Nucleus accumbens (tissue), 56 donors: Measurements from ENCODE around the gene RAB12.
"Not testable (repeated sequence)": the region's sequence is repeated elsewhere in the genome, so short reads cannot be mapped to it uniquely, and the experiment has no call there.

Experiments
- DNase-seq, 56 donors: peaks; one replicate each; lab custom pipeline; 2025; lab: John Stamatoyannopoulos, UW

The RAB12 gene

DNA sequence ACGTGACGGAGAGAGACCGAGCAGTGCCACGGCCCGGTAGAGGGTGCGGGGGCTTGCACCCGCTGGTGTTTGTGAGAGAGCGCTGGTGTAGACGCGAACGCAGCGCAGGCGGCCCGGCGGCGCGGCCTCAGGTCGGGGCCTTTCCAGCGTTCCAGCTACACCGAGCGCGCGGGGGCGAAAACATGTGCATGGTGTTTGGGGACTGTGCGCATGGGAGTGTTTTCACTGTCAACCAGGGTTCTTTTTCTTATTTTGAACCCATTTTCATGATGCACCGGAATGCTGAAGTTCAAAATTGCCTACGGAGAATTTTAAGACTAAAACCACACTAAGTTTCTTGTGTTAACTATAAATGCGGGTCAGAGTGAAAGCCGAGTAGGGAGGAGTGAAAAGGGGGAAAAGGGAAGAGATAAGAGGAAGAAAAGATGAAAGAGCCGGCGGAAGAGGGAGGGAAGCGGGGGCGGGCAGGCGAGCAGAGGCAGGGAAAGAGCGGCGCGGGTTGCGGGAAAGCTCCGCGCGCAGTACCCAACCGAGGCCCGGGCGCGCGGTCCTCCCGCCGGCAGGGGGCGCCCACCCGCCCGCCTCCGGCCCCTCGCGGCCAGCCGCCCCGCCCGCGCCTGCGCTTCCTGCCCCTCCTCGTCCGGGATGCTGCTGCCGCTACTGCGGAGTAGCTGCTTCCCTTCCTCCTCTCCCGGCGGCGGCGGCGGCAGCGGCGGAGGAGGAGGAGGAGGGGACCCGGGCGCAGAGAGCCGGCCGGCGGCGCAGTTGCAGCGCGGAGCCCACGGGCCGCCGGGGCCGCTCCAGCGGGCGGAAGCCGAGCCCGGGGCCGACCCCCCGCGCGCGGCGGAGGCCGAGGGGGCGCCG, at the start of gene RAB12:
RAB12 (plus strand) TSS at position 643 of the 864 bp plus-strand sequence; CDS start at position 646, 3 bp downstream.
- peak in 54 of 56 donors; percentile 34 to 89 (median 74) for DNase-seq

GRCh38 chr18:8559612-8560186, 49.5 kb upstream of the RAB12 start:
- DNase-seq, result no peak

DNA sequence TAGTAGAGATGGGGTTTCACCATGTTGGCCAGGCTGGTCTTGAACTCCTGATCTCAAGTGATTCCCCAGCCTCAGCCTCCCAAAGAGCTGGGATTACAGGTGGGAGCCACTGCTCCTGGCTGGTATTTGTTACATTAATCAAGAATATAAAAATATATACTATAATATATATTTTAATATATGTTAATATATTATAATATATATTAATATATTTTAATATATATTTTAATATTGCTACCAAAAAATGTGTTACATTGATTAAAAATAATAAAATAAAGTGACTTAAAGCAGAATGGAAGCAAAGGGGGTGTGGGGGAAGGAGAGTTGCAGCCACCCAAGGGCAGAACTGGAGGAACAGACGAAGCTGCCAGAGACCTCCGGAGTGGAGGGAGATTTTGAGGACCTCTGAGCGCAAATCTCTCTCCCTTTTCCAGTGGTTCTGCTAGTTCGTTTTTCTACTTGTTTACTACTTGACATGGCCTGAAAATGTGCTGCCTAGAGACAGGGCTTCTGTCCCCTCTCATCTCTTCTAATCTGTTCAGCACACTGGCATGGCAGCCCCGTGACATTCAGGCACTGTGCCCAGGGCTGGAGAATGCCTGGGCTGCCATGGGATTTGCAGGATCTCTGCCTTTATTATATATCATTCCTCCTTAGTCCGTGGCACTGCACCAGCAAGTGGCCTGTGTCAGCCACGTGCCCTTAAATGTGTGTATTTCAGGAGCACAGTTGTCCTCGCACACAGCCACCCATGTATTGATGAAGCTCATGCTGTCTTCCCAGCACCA, 47.9 kb upstream of the RAB12 start:
- DNase-seq, result no peak

- no peak for DNase-seq
Observed at GRCh38 chr18:8562070-8562469, 47.2 kb upstream of the RAB12 start.

GRCh38 chr18:8562919-8563318, 46.3 kb upstream of the RAB12 start:
- DNase-seq, result no peak

DNA sequence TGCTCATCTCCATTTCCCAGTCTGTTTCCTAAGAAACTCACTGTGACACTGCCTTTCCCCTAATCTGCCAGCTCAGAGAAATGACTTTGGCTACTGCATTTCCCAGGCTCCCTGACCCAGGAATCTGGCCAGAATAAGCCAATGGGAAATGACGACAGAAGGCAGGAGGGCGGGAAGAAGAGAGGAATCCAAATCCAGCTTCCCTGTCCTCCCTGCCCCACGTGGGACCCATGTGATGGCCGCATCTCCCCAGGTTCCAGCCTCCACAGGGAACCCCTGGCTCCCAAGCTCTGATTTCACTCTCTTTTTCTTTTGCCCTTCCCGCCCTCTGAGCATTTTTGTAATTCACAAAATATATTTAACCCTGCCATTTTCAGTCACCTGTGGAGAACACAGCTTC, 37.8 kb upstream of the RAB12 start:
- no peak for DNase-seq

DNA sequence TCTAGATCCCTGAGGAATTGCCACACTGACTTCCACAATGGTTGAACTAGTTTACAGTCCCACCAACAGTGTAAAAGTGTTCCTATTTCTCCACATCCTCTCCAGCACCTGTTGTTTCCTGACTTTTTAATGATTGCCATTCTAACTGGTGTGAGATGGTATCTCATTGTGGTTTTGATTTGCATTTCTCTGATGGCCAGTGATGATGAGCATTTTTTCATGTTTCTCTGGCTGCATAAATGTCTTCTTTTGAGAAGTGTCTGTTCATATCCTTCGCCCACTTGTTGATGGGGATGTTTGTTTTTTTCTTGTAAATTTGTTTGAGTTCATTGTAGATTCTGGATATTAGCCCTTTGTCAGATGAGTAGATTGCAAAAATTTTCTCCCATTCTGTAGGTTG, 35.5 kb upstream of the RAB12 start:
- DNase-seq, result not testable (repeated sequence)

GRCh38 chr18:8584798-8585197, 24.4 kb upstream of the RAB12 start:
- no peak for DNase-seq

DNA sequence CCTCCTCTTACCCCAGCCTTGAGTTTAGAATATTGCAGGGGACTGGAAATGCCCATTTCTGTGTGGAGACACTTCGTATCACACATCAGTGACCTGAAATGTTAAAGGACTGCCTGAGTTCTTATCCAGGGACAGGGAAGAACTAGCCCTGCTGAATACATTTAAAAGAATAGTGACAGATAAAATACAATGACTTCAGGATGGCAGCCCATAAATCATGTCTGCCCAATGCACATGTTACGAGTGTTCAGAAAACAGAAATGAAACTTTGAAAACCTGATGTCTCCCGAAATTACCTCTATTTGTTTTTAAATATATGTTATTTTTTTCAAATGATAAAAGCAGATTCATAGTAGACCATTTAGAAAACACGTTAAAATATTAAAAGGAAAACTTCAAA, 22.3 kb upstream of the RAB12 start:
- no peak for DNase-seq

DNA sequence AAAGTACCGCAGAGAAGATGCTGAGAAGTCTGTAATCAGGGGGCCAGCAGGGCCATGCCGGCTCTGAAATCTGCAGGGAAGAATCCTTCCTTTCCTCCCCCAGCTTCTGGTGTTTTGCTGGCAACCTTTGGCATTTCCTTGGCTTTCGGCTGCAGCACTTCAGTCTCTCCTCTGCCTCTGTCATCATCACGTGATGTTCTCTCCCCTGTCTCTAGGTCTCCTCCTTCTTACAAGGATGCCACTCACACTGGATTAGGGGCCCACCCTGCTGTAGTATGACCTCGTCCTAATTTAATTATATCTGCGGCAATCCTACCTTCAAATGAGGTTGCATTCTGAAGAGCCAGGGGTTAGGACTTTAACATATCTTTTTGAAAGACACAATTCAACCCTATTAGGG, 13.8 kb upstream of the RAB12 start:
- DNase-seq, result no peak

DNA sequence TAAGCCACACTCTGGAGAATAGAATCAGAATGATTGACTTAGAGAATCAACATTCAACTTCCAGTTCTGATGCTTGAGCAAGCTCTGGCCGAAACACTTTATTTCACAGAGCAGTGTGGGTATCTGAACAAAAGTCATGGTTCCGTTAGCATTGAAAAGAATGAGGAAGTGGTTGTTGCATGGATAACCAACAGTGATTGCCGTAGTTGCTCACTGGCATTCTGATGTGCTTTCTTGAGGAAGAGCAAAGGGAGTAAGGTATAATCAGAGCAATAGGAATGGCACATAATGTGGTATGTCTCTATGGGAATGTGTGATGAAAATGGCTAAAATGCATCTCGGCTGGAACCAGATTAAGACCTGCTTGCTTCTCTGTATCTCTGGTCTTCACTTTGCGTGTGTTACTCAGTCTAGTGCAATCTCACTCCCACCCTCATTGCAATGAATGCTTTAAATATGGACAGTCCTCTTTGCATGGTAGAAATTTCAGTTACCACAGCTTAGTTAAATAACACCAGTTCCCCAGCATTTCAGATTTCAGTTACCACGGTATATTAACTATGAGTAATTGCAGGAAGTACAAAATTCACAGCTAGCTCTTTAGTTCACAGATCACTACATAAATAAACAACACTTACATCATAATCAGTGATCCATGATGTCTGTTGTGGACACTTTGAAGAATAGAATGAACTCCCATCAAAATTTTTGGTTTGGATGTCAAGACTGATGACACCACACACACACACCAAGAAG, 7.8 kb upstream of the RAB12 start:
- no peak for DNase-seq

GRCh38 chr18:8602040-8602439, 7.2 kb upstream of the RAB12 start:
- DNase-seq, result no peak

GRCh38 chr18:8602557-8602956, 6.7 kb upstream of the RAB12 start:
- DNase-seq, result no peak

DNA sequence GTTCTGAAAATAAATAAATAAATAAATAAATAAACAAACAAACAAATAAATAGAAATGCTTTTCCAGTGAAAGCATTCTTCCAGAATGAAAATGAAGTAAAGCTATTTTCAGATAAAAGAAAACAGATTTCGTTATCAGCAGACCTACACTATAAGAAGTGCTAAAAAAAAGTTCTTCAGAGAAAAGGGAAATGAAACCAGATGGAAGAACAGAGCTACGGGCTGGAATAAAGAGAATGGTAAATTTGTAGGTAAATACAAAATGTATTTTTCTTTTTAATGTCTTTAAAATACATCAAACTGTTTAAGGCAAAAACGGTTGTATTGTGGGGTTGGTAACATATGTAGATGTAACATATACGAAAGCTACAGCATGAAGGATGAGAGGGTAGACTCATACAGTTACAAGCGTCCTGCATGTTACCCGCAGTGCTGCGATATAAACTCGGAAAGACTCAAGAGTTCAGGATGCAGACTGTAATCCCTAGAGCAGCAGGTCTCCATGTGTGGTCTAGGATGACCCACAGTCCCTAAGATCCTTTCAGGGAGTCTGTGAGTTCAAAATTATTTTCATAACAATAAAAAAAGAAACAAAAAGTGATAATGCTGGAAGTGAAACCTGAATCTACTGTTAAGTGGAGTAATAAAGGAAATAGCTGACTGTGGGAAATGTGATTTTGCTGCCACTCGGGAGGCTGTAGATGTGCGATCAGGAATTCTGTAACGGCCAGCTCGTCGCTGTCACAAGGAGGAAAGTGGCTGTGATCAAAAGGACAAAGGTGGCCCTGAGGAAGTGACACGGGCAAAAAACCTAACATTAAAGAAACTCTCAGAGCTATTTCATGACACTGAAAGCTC, 5.3 kb upstream of the RAB12 start:
- DNase-seq, result no peak

DNA sequence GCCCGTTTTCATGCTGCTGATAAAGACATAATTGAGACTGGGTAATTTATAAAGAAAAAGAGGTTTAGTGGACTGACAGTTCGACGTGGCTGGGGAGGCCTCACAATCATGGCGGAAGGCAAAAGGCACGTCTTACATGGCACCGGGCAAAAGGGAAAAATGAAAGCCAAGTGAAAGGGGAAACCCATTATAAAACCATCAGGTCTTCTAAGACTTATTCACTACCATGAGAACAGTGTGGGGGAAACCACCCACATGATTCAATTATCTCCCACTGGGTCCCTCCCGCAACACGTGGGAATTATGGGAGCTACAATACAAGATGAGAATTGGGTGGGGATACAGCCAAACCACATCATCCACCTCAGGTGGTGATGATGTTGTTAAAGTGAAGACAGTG, 3.3 kb upstream of the RAB12 start:
- DNase-seq, result no peak

- no peak for DNase-seq
Observed at GRCh38 chr18:8607776-8608742, 1.2 kb upstream of the RAB12 start.

DNA sequence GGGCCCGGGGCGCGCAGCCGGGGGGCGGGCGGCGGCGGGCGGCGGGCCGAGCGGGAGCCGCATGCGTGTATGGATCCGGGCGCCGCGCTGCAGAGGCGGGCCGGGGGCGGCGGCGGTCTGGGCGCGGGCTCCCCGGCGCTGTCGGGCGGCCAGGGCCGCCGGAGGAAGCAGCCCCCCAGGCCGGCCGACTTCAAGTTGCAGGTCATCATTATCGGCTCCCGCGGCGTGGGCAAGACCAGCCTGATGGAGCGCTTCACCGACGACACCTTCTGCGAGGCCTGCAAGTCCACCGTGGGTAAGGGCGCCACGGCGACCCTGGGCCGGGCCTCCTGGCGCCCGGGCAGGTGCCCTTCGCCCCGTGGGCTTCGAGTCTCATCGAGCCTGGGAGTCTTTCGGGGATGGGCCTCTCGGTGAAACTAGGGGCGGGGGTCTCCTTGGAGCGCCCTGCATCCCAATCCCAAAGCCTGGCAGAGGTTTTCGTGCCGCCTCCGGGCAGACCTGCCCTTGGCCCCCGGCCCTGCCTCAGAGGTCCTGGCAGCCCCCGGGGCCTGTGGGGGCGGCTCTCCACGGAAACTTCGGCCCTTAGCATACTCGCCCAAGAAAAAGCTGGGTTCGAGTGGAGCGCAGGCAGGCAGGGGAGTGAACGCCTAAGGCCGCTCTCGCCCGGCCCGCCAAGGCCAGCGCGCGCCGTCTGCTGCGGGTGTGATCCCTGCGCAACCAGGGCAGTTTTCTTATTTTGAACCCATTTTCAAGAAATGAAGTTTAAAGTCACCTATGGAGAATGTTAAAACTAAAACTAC, 622 bp downstream of the RAB12 start:
- peak in 3 of 56 donors; percentile 19 to 31 (median 22) for DNase-seq

DNA sequence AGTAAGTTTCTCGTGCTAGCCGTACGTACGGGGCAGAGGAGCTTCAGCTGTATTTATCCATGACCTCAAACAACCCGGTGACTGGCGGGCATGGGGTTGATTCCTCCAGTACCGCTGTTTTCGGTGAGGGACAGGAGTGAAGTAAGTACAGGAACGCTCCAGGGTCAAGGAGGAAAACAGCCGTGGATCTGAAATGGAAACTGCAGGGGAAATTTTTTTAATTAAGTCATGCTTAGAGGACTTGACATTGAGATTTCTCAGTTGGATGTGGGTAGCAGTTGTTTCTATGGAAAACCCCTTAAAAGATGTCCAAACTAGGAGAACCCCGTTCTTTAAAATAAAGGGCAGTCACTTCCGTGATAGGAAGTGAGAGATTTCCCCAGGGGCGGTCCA, 1.2 kb downstream of the RAB12 start:
- DNase-seq, result no peak
